ENCODE measurements around the gene SMG1.

Gene SMG1

DNA sequence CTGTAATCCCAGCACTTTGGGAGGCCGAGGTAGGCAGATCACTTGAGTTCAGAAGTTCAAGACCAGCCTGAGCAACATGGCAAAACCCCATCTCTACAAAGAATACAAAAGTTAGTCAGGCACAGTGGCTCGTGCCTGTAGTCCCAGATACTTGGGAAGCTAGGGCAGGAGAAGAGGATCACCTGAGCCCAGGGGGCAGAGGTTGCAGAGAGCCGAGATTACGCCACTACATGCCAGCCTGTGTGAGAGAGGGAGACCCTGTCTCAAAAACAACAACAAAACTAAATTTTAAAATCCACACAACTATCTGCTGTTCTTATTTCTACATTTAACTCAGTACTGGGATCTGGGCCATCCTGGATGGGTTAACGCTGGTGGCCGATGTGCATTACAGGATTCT lies 83.6 kb downstream of the SMG1 start:
- no peak for DNase-seq

DNA sequence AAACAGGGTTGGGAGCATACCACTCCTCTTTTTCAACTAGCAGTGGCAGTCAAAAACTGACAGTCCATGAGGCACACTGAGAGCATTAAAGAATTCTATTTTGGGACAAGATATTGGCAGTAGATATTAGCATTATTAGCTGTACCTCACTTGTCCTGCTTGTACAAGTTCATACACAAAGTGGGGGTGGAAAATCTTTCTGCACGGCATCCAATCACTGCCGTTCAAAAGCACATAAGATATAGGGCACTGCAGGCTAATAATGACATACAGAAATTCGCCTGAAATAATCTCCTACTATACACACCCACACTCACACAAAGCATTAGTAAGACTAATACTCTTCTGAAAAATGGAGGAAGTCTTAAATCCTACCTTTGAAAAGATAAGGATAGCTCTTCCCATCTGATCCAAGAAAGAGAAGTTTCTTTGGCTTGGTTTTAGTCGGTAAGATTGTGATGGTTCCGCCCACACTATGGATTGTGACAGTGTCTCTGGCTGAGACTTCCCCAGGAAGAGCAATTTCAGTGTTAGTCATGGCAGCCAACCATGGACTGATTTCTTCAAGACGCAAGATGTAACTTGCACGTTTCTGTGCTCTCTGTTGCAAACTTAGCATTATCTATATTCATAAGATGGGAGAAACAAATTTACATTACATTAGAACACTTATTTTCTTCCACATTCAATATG lies 84.2 kb downstream of the SMG1 start:
- no peak for DNase-seq

DNA sequence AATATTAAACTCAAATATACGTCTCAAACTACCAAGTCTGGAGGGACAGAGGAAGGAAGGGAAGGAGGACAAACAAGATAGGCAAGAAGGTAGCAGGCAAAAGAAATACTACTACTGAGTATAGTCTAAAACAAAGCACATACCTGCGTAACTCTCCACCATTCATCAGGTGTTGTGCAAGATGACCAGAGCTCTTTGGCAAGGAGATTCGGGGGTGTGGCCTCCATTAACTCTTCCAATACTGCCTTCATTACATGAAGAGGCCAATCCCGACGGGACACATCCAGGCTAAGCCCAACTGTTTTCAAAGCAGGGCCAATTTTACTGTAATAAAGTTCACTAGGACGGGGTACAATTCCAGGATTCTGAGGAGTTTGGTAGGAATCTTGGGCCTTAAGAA lies 86.7 kb downstream of the SMG1 start:
- no peak for DNase-seq

DNA sequence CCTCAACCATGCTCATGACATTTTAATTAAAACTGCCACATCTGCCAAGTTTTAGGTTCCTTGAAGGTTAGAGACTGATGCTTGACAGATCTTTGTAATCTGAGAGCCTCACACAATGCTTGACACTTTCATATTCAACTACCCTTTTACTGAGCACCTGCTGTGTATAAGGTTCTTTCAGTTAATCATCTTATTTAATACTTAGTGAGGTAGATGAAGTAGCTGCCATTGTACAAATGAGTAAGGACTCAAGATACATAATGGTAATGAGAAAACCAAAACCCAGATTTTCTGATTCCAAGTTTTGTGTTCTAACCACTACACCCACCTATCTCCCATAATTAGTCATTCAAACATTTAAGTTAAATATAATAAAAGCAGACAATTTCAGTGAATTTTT lies 89.5 kb downstream of the SMG1 start:
- DNase-seq = no peak

DNA sequence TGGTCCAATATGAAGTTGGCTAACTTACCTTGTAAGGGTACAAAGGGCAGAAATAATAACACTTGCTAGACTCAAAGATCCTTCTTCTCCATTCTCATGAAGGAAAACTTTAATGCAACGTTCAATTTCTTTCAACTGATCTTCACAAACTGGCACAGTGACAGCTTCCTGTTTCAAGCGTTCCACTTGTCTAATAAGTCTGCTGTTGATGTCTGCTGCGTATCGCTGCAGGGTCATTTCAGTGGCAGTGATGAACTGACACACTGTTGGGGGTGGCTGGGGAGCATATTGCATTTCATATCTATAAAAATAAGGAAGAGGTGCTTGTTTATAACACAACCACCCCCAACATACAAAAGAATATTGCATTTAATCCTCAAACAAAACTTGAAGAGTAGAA lies 91.3 kb downstream of the SMG1 start:
- no peak for DNase-seq

DNA sequence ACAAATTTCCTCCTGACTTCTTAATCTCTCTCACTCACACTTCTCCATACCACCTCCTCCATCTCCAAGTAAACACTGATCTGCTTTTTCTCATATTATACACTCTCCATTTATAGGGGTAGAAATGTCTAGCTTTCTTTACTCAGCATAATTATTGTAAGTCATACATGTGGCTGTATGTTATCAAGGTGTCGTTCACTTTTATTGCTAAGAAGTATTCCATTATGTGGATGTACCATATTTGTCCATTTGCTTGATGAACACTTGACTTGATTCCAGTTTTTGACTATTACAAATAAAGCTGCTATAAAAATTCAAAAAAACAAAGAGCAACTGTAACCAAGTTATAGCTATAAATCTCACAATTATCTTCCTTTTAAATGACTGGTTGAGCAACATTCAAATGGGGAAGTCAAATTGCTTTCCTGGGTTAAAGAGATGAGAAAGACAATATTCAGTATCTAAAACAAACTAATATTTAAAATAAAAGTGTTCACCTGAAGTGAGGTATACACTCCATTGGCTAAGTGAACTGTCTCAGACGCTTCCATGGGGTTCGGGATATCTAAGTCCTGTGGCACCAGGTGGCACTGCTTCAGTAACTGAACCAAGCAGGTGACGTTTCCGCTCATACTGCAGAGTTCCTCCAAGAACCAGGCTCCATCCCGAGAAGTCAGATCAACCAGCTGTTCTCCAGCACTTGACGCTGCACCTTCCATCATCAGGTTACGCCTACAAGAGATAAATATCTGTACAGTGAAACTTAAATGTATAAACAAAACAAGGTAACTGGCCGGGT lies 92.3 kb downstream of the SMG1 start:
- DNase-seq = no peak

DNA sequence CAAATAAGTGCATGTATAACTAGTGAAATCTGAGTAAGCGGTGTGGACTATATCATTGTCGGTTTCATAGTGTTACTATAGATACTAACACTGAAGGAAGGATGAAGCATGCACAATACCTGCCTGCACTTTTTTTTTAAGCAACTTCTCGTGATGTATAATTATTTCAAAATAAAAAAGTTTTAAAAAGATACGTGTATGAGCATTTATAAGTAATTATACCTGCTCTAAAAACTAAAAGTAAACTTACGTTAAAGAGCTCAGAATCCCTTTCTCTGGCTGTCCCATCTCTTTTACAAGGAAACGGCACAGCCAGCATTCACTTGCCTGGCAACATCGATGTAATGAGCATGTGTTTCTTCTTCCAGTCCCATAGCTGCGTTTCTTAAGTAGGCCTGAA lies 93.6 kb downstream of the SMG1 start:
- DNase-seq = no peak

DNA sequence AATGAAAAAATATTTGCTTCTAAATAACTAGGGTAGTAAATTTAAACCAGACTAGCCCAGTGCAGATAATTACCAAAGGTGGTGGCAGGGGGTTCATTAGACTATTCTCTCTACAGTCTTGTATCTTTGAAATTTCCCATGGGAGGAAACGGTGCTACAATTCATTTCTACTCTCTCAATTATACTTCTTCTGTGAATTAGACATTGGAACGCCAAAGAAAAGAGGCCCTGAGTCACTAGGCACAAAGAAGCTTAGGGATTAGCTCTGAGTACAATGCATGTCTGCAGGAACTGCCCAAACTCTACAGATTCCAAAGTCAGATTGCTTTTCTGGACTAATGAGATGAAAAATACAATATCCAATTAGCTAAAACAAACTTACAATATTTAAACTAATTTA lies 94.2 kb downstream of the SMG1 start:
- DNase-seq = no peak

DNA sequence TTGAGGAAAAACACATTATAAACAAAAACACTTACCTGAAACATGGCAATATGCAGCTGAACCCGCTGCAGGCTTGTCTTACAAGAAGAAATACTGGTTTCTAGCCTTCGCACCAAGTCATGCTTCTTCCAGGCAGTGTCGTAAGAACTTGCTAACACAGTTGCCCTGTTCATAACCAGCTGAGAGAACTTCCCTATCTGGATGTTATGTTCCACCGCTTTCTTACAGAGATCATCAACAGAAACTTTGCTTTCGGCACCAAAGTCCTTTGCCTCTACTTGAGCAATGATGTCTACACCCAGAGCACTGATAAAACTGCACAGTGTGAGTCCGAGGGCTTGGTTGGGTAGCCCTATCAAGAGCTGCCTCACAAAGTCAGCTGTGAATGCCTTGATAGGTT lies 97.0 kb downstream of the SMG1 start:
- no peak for DNase-seq

DNA sequence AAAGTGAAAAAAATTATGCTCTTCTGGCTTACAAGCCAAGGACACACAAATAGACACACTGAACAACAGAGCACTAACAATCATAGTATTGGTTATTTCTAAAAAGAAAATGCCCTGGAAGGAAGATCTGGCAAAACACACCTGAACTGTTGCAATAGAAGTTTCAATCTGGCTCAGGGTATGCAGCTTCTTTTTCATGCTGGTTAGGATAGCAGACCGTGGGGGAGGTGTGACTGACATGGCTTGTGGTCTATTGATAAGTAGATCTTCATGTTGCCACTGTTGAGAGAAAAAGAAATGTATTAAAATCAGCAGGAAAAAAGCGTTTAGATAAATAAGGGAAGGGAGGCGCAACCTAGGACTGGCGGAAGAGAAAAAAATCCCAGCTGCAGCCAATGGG lies 98.3 kb downstream of the SMG1 start:
- DNase-seq = no peak

DNA sequence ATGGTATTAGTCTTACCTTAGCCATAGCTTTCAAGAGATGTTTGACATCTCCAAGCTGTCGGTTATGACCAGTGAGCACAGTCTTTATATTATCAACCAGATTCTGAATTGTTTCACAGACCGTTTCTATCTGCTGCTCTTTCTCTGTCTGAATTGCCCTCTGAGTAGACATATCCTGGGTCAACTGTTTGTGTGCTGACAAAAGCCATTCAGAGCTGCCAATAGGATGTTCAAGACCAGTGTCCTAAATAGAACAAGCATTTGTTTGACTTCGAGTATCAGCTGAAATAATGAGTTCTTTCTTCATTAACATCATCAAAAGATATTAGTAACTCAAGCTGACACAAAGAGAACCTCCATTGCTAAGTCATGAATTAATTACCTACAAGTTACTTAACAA lies 109.9 kb downstream of the SMG1 start:
- DNase-seq = no peak

DNA sequence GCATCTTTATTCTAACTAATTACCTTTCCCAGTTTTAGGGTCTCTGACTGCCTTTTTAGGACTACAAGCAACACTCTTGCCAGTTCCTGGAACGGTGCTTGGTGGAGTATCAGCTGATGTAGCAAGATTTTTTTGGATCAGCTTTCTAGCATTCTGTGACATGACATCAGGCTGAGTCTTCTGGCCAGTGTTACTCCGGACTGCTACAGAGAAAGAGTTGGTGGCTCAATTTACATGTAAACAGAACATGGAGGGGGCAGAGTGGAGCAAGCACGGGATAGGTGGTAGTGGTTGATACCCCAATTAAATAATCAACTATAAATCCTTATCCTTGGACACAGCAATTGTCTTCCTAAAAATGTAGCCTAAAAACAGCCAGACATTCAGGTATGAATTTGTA lies 114.3 kb downstream of the SMG1 start:
- DNase-seq = no peak

DNA sequence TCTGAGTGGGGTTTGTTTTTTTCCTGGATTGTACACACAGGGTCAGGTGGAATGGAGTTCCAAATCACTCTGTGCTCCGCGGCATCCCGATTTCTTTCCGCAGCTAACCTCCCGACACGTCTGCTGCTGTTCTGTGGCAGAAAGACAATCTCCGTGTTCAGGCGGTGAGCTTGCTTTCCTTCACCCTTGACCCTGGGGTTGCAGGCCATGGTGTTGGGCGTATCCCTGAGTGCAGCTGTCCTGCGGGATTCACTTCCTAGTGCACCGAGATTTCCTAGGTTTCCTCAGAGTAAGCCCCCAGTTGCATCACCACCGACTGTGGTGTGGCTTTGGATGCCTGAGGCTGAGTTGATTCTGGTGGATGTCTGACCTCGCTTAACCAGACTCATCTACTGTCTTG lies 117.0 kb downstream of the SMG1 start:
- no peak for DNase-seq

DNA sequence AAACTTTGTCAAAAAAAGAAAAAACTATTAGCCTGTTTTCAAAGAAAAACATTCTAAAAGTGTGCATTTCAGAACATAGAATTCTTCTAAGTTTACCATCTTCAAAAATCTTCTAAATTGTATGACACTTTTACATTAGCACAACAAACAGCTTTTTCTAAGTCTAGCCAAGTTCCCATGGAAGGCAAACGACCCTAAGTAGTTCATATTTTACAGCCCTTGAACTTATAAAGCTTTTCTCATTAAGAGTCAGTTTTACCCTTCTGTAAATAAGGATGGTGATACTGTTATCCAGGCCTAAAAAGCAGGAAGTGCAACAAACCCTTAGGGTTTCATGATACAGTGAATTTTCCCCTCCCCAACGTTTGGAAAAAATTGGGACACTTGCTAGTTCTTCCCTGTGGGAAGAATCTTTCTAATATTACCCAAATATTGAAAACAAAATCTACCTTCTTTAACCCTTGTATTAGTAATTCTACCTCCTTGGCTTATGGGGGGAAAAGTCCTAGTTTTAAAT lies 120.9 kb downstream of the SMG1 start:
- DNase-seq = no peak

DNA sequence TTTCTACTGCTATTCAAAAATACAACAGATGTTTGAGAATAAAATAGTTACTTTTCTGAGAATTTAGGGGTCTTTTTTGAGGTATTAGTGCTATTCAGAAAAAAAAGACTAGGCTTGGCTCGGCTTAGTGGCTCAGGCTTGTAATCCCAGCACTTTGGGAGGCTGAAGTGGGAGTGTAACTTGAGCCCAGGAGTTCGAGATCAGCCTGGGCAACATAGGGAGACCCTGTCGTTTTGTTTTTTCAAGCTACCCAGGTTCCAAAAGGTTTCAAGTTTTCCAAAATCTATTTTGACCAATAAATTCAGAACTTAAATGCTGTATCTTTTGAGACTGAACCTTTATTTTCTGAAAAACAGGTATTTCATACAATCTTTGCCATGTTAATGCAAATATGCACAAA lies 121.7 kb downstream of the SMG1 start:
- no peak for DNase-seq

DNA sequence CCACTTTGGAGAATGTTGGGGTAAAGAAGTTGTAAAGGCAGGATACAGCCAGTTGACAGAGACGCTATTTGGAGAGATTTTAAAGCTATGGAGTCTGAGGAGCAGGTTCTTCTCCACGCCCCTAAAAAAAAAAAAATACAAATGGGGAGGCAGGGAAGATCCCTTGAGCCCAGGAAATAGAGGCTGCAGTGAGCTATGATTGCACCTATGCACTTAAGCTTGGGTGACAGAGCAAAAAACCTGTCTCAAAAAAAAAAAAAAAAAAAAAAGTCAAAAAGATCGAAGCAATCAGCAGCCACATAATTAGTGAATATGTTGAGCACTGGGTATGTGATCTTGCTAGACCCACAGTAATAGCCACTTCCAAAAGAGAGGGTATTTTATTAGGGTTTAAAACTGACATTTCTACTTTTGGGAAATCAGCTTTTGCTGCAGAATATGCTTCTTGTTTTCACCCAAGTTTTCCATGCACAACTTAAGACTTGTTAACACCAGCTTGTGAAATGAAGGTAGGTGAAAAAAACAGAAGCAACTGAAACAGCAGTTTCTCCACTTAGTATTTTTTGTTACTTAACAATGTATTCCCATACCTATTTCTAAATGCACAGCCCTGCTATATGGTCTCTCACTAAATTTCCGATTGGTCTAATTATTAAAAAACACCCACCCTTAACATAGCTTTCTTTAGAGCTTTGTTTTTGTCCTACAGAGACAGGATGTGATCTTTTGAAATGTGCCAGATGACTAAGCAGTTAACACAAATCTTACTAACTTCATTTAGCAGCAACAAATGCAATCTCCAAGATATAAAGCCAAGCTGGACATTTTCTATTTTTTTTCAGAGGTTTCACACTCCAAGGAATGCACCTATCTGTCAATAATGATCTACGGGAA lies 122.4 kb downstream of the SMG1 start:
- DNase-seq = no peak

DNA sequence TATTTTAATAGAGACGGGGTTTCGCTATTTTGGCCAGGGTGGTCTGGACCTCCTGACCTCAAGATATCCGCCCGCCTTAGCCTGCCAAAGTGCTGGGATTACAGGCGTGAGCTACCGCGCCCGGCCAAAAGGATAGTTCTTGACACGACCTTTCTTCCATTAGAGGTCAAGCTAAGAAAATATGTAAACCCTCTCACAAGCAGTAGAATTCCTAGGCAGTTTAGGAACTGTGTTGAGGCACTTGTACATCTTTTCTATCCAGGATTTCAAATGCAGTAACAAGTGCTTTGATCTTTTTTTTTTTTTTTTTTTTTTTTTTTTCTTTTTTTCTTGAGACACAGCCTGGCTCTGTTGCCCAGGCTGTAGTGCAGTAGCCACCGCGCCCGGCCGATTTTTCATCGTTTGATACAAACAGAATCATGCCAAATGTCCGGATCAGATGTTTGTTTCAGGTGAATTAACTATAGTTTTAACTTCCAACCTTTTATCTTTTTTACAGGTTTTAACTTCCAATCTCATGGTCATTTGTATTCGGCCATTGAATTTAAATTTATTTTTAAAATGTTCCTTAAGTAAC lies 123.4 kb downstream of the SMG1 start:
- no peak for DNase-seq

DNA sequence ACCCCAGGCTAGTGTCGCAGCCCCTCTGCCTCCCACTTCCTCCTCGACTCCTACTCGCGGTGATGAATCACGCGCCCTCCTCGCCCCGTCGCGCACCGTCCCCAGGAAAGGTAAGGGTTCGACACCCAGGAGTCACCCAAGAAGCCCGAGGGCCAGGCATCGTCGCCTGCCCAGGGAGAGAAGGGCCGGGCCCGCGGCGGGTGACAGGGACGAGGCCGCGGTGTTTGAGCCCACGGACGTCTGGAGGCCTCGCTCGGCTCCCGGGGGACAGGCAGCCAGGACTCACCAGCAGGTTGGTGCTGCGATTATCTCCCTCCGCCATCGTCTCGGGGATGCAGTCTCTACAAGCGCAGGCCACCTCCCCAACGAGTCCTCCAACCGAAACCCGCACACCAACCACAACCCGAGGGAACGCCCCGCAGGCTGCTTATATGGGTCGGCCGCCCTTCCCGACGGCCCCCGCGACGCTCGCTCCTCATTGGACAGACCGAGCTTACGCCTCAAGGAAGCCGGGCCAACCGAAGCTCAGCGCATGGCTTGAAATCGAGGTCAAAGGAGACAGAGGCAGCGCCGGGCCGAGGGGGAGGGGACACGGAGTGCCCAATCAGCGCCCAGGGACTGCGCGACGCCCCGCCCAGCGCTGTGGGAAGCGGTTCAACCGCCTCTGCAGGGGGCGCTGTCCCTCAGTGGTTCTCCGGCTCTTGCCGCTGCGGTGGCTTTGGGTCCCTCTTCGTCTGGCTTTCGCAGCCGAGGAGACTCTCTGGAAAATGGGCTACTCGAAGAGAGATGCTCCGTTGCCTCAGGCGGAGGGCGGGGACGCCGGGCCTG lies 124.8 kb downstream of the SMG1 start, which contains the start of gene ARL6IP1:
Gene ARL6IP1 (minus strand): TSS at position 405 of the 828 bp plus-strand sequence. CDS start 83 bp downstream, at position 322.
- peak; percentile 97 for DNase-seq

DNA sequence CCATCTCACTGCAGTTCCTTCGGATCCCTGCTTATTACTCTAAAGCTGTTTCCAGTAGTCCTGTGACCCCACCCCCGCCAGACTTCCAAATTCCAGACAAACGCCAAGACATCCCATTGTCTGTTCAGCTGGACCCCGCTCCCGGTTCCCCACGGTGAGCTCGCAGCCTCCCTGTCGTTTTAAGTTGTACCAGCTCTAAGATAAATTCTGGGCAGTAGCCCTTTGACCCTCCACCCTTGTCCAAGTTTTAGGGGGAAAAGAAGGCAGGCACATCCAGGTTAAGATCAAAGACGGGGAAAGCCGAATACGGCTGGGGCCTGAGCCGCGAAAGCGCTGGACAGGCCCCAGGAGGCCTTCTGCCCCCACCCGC lies 125.4 kb downstream of the SMG1 start:
- DNase-seq = no peak

DNA sequence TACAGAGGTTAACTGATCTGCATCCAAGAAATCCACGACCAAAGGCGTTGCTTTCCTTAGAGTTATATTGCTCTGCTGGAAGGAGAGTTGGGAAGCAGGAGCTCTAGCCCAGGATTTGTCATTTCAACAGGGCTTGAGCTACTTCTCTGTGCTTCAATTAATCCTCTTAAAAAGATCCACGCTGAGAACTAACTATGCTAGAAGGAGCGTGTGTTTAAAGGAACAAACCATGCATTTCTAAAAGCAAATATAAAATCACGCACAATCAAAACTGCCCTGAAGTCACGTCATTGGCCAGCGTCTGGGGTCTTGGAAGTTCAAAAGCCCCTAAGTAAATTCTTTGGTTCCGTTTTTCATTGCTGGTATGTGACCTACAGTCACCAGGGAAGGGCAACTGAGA lies 125.9 kb downstream of the SMG1 start:
- DNase-seq = no peak

DNA sequence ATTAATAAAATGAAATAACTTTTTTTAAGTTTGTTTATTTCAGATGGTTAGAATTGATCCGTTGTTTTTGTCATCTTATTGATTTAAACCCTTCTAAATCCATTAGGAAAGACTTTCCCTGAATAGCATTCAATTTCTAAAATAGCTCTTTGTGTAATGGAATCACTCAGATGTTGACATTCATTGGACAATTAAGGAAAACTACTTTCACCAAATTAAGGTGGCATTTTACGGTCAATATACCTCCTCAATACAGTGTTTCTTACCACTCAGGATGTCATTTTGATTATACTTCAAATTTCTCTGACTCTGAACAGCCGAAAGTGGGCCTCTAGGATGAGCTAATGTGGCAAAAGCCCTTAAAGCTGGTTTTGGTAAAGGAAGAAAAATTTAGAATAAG lies 126.7 kb downstream of the SMG1 start:
- DNase-seq = no peak

DNA sequence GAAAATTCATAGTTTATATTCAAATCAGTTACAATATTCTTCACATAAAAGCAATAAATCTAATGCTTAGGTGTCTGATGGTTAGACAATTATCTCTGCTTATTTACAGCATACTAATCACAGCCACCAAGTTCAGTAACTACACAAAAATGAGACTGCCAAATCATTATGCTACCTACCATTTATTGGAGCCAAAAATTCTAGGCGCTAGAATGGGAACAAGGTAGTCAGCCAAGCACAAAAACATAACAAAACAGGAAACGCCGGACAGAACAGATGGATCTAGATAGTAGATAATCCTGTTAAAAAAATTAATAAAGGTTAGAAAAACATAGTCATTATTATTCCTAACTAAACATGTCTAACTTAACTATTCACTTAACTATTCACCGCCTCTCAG lies 128.5 kb downstream of the SMG1 start:
- DNase-seq = no peak

All from DMS79 treated with DMSO at 0.1 percent for 48 hours (cell line).